Neural cell (in vitro differentiated cells): ENCODE measurements around the gene TTC21B. TPM values are rescaled to one million over a fixed set of nuclear protein-coding genes. Genes with fewer than 3 reads are reported as not detected.

Experiments
- H2AFZ ChIP-seq: fragments of 200-600, 300-800 bp; sonication (generic), shearing (Covaris generic); 2 replicates; pipeline ENCODE4 v1.6.0; 2014; ENCODE audit warnings: low read depth, mild to moderate bottlenecking, antibody characterized with exemption, low read length, moderate library complexity
- H3F3A ChIP-seq: fragments of 200-600 bp; shearing (Covaris generic); 2 replicates; pipeline ENCODE4 v1.6.1; 2016; ENCODE audit warnings: mild to moderate bottlenecking, moderate library complexity, mixed read lengths, antibody characterized with exemption, low read length; ENCODE audit not compliant: insufficient read depth, poor library complexity, severe bottlenecking
- H3K27ac ChIP-seq: fragments of 200-600, 300-800 bp; sonication (generic), shearing (Covaris generic); 2 replicates; pipeline ENCODE4 v1.5.1; 2014; ENCODE audit warnings: mild to moderate bottlenecking, low read length, moderate library complexity
- H3K27me3 ChIP-seq: fragments of 300-800, 200-600 bp; sonication (generic), shearing (Covaris generic); 2 replicates; pipeline ENCODE4 v1.6.0; 2014; ENCODE audit warnings: mild to moderate bottlenecking, low read depth, low read length, moderate library complexity; ENCODE audit not compliant: insufficient read depth
- H3K36me3 ChIP-seq: fragments of 300-800, 200-600 bp; sonication (generic), shearing (Covaris generic); 2 replicates; pipeline ENCODE4 v1.5.1; 2014; ENCODE audit warnings: mild to moderate bottlenecking, antibody characterized with exemption, low read length, moderate library complexity; ENCODE audit not compliant: insufficient read depth
- H3K4me2 ChIP-seq: fragments of 300-800, 200-600 bp; sonication (generic), shearing (Covaris generic); 2 replicates; pipeline ENCODE4 v1.6.0; 2014; ENCODE audit warnings: mild to moderate bottlenecking, low read length
- H3K4me3 ChIP-seq: fragments of 300-800, 200-600 bp; sonication (generic), shearing (Covaris generic); 2 replicates; pipeline ENCODE4 v1.5.1; 2014; ENCODE audit warnings: mild to moderate bottlenecking, low read length, moderate library complexity
- H3K79me2 ChIP-seq: fragments of 200-600 bp; shearing (Covaris generic); replicated peaks from 2 replicates; pipeline ENCODE4 v1.6.0; 2014; ENCODE audit warnings: mild to moderate bottlenecking, low read length, moderate library complexity; ENCODE audit not compliant: insufficient read depth
- H3K9ac ChIP-seq: fragments of 300-800, 200-600 bp; sonication (generic), shearing (Covaris generic); 2 replicates; pipeline ENCODE4 v1.6.1; 2016; ENCODE audit warnings: mild to moderate bottlenecking, low read length, mixed read lengths
- H3K9me2 ChIP-seq: fragments of 200-600 bp; shearing (Covaris generic); 2 replicates; pipeline ENCODE4 v1.6.1; 2016; ENCODE audit warnings: mild to moderate bottlenecking, low read length, mixed read lengths; ENCODE audit not compliant: insufficient read depth
- H3K9me3 ChIP-seq: fragments of 200-600, 300-800 bp; sonication (generic), shearing (Covaris generic); 2 replicates; pipeline ENCODE4 v1.6.1; 2016; ENCODE audit warnings: mild to moderate bottlenecking, mixed run types, low read length, moderate library complexity, mixed read lengths
- H4K20me1 ChIP-seq: fragments of 200-600 bp; shearing (Covaris generic); 2 replicates; pipeline ENCODE4 v1.6.1; 2016; ENCODE audit warnings: mild to moderate bottlenecking, mixed run types; ENCODE audit not compliant: insufficient read depth
- EP300 ChIP-seq: fragments of 450-650 bp; conservative IDR thresholded peaks from 2 replicates; pipeline ENCODE4 v1.6.1; 2014; ENCODE audit warnings: antibody characterized with exemption, mild to moderate bottlenecking, moderate library complexity; ENCODE audit not compliant: poor library complexity, severe bottlenecking
- EZH2 ChIP-seq: fragments of 200-600, 300-800 bp; shearing (Covaris generic), sonication (generic); IDR thresholded peaks from 2 replicates; pipeline ENCODE4 v1.6.1; 2014; ENCODE audit warnings: antibody characterized with exemption, low read length, borderline replicate concordance, mild to moderate bottlenecking; ENCODE audit not compliant: insufficient read depth, poor library complexity, severe bottlenecking
- MXI1 ChIP-seq: fragments of 450-650 bp; conservative IDR thresholded peaks from 2 replicates; pipeline ENCODE4 v1.6.1; 2014; ENCODE audit warnings: antibody characterized with exemption, mild to moderate bottlenecking; ENCODE audit not compliant: poor library complexity, severe bottlenecking
- POLR2AphosphoS5 ChIP-seq: IDR thresholded peaks from 2 replicates; pipeline ENCODE4 v1.6.1; 2012
- RAD21 ChIP-seq: fragments of 450-650 bp; conservative IDR thresholded peaks from 2 replicates; pipeline ENCODE4 v1.6.1; 2014; ENCODE audit warnings: antibody characterized with exemption, mild to moderate bottlenecking, moderate library complexity
- SMC3 ChIP-seq: fragments of 450-650 bp; conservative IDR thresholded peaks from 2 replicates; pipeline ENCODE4 v1.6.1; 2014; ENCODE audit warnings: antibody characterized with exemption, mild to moderate bottlenecking, moderate library complexity; ENCODE audit not compliant: poor library complexity
- TAF1 ChIP-seq: IDR thresholded peaks from 2 replicates; pipeline ENCODE4 v1.6.1; 2012; ENCODE audit warnings: low read depth
- polyA minus RNA-seq: library from RNA; depleted of rRNA, polyadenylated mRNA; stranded (reverse); fragments of >200 nt; gene quantifications from 2 replicates; pipeline ENCODE4 v1.2.3, GENCODE V29; 2014
- polyA plus RNA-seq: library from polyadenylated mRNA; depleted of rRNA; stranded (reverse); fragments of >200 nt; gene quantifications from 2 replicates; pipeline ENCODE4 v1.2.3, GENCODE V29; 2014
- TF ChIP-seq, protein P1 (sequence below): IDR thresholded peaks from 2 replicates; pipeline ENCODE4 v1.6.1; 2012; ENCODE audit warnings: borderline replicate concordance
- TF ChIP-seq, protein P2 (sequence below): fragments of 450-650 bp; IDR thresholded peaks from 2 replicates; pipeline ENCODE4 v1.5.1; 2014; ENCODE audit warnings: antibody characterized with exemption, mild to moderate bottlenecking, moderate library complexity; ENCODE audit not compliant: poor library complexity, severe bottlenecking

Gene TTC21B
- polyA plus RNA-seq (25.0 and 31.1 TPM in 2 replicates), polyA minus RNA-seq (97.8 and 104 TPM in 2 replicates)

DNA sequence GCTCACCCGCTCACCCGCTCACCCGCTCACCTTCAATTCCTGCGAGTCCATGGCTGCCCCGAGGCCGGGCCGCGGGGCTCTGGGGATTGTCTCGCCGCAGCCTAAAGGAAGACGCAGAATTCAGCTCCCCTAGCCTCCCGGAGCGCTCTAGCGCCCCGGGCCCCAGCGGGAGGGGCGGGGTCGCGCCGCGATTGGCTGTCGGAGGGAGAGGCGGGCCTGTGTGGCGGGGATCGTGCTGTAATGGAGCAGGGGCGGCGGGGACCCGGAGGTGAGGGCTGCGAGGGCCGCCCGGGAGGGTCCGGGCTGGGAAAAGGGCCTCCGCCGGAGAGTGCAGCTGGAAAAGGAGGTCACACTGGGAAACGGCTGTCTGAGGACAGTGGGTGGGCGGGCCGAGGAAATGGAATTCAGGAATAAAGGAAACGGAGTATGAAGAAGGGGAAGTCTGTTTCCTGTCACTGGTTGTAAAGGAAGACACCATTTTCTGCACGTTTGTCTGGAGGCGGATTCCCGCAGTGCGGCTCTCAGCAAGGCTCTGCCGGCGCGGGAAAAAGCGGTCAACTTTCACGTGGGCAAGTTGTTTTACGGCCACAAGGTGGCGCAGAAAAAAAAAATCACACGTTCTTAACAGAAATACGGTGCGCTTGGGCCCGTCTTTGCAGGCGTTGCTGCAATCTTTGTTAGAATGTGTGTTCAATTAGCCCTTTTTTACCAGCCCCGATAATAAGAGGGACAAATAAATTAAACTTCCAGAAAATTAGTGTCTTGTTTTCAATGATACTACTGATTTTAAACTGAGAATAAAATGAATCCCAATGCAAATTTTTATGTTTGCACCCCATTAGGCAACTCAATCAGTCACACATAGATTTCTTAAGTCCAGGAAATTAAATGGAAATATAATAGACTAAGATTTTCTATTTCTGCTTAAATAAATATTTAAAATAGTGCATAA lies at the start of gene TTC21B:
Gene TTC21B, minus strand, starts transcription at position 122 of the 952 bp plus-strand sequence. Its CDS starts 71 bp downstream, at position 51.
- H3K4me2 ChIP-seq: peak within 1 kb of the TSS; percentile 91
- no peaks in the 10 kb centered on the region for H3K9me2 ChIP-seq
- H3K4me3 ChIP-seq: peak within 1 kb of the TSS; percentile 82
- no peaks in the 10 kb centered on the region for H3F3A ChIP-seq
- H2AFZ ChIP-seq: peak within 1 kb of the TSS; percentile 67
- H3K27ac ChIP-seq: peak within 1 kb of the TSS; percentile 77
- H3K9me3 ChIP-seq: no peaks in the 10 kb centered on the region
- no peaks in the 10 kb centered on the region for H4K20me1 ChIP-seq
- no peaks in the 10 kb centered on the region for H3K36me3 ChIP-seq
- H3K9ac ChIP-seq: peak within 1 kb of the TSS; percentile 78
- TF ChIP-seq, protein P1, sequence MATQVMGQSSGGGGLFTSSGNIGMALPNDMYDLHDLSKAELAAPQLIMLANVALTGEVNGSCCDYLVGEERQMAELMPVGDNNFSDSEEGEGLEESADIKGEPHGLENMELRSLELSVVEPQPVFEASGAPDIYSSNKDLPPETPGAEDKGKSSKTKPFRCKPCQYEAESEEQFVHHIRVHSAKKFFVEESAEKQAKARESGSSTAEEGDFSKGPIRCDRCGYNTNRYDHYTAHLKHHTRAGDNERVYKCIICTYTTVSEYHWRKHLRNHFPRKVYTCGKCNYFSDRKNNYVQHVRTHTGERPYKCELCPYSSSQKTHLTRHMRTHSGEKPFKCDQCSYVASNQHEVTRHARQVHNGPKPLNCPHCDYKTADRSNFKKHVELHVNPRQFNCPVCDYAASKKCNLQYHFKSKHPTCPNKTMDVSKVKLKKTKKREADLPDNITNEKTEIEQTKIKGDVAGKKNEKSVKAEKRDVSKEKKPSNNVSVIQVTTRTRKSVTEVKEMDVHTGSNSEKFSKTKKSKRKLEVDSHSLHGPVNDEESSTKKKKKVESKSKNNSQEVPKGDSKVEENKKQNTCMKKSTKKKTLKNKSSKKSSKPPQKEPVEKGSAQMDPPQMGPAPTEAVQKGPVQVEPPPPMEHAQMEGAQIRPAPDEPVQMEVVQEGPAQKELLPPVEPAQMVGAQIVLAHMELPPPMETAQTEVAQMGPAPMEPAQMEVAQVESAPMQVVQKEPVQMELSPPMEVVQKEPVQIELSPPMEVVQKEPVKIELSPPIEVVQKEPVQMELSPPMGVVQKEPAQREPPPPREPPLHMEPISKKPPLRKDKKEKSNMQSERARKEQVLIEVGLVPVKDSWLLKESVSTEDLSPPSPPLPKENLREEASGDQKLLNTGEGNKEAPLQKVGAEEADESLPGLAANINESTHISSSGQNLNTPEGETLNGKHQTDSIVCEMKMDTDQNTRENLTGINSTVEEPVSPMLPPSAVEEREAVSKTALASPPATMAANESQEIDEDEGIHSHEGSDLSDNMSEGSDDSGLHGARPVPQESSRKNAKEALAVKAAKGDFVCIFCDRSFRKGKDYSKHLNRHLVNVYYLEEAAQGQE: peak; percentile 99
- TF ChIP-seq RAD21: peak; percentile 78
- TF ChIP-seq MXI1: peak; percentile 84
- TF ChIP-seq, protein P2, sequence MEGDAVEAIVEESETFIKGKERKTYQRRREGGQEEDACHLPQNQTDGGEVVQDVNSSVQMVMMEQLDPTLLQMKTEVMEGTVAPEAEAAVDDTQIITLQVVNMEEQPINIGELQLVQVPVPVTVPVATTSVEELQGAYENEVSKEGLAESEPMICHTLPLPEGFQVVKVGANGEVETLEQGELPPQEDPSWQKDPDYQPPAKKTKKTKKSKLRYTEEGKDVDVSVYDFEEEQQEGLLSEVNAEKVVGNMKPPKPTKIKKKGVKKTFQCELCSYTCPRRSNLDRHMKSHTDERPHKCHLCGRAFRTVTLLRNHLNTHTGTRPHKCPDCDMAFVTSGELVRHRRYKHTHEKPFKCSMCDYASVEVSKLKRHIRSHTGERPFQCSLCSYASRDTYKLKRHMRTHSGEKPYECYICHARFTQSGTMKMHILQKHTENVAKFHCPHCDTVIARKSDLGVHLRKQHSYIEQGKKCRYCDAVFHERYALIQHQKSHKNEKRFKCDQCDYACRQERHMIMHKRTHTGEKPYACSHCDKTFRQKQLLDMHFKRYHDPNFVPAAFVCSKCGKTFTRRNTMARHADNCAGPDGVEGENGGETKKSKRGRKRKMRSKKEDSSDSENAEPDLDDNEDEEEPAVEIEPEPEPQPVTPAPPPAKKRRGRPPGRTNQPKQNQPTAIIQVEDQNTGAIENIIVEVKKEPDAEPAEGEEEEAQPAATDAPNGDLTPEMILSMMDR: peak; percentile 93
- TF ChIP-seq SMC3: peak; percentile 96
- TF ChIP-seq POLR2AphosphoS5: peak; percentile 76
- peak; percentile 57 for TF ChIP-seq EP300
- peak; percentile 50 for TF ChIP-seq TAF1
- TF ChIP-seq EZH2: no peak
- H3K79me2 ChIP-seq: peaks cover 38% of the 10 kb centered on the region
- no peaks in the 10 kb centered on the region for H3K27me3 ChIP-seq

DNA sequence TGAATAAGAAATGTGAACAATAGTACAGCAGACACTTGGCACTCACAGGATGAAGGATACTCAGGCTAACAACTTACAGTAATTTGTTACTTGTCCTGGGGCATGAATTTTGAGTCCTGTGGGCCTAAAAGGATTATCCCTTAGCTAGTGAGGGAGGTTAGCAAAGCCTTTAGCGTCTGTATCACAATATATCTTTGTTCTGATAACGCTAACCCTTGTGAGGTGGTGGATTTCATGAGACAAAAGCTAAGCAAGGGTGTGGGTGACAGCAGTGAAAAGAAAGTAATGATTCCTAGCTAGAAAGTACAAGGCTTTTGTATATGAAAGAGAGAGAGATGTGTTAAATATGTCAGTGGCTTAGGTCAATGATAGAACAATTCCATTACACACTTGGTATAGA lies 46.8 kb upstream of the TTC21B start:
- Histone ChIP-seq H4K20me1 (no peaks in the 10 kb centered on the region), H3K9me3 (no peaks in the 10 kb centered on the region), H2AFZ (no peak overlapping the region), H3K9ac (no peak overlapping the region), H3F3A (no peaks in the 10 kb centered on the region), H3K4me3 (no peak overlapping the region), H3K36me3 (no peaks in the 10 kb centered on the region), H3K9me2 (no peaks in the 10 kb centered on the region), H3K4me2 (no peak overlapping the region), H3K79me2 (no peaks in the 10 kb centered on the region), H3K27ac (no peak overlapping the region), H3K27me3 (no peaks in the 10 kb centered on the region)
- TF ChIP-seq, protein P1: no peak
- TF ChIP-seq SMC3: no peak
- TF ChIP-seq EP300: no peak
- TF ChIP-seq POLR2AphosphoS5: no peak
- TF ChIP-seq, protein P2: no peak
- TF ChIP-seq TAF1: no peak
- TF ChIP-seq MXI1: no peak
- no peak for TF ChIP-seq RAD21
- no peak for TF ChIP-seq EZH2
